T-helper 17 cell (primary cell): ENCODE results near the gene POR. TPM values are rescaled to one million over a fixed set of nuclear protein-coding genes. Genes with fewer than 3 reads are reported as not detected.

Source experiments
- ATAC-seq: fragments of 150-1000 bp; cut with Tn5 transposase; 2 replicates; pipeline ENCODE4 v1.10.0; 2021; ENCODE audit warnings: mild to moderate bottlenecking, moderate library complexity
- DNase-seq, 3 donors: peaks; one replicate each; pipeline versions ENCODE4 v3.0.0 to v3.0.0-alpha.2; 2020 to 2021
- H3K9me3 ChIP-seq: one replicate; pipeline ENCODE4 v1.7.0; 2013; ENCODE audit warnings: low read length, mild to moderate bottlenecking; ENCODE audit not compliant: control insufficient read depth, poor library complexity, severe bottlenecking
- H3K27ac Mint-ChIP-seq: one replicate; pipeline ENCODE4 v1.8.0; 2022; ENCODE audit warnings: mild to moderate bottlenecking, moderate library complexity, mixed read lengths
- H3K27me3 Mint-ChIP-seq: one replicate; pipeline ENCODE4 v1.8.0; 2022; ENCODE audit warnings: mixed read lengths
- H3K36me3 Mint-ChIP-seq: one replicate; pipeline ENCODE4 v1.8.0; 2022; ENCODE audit warnings: low read depth, mixed read lengths
- H3K4me1 Mint-ChIP-seq: one replicate; pipeline ENCODE4 v1.8.0; 2022; ENCODE audit warnings: mild to moderate bottlenecking, mixed read lengths
- H3K4me3 Mint-ChIP-seq: one replicate; pipeline ENCODE4 v1.8.0; 2022; ENCODE audit warnings: mild to moderate bottlenecking, moderate library complexity, mixed read lengths
- total RNA-seq, 4 donors: library from RNA in 2 of 4; stranded (reverse) in 2 of 4; gene quantifications; one replicate each; pipeline ENCODE4 v1.2.3 and lab custom pipeline; 2022 to 2026

The POR gene
- total RNA-seq, 2 donors from 2014 or later: 48.7 to 51.0 TPM

DNA sequence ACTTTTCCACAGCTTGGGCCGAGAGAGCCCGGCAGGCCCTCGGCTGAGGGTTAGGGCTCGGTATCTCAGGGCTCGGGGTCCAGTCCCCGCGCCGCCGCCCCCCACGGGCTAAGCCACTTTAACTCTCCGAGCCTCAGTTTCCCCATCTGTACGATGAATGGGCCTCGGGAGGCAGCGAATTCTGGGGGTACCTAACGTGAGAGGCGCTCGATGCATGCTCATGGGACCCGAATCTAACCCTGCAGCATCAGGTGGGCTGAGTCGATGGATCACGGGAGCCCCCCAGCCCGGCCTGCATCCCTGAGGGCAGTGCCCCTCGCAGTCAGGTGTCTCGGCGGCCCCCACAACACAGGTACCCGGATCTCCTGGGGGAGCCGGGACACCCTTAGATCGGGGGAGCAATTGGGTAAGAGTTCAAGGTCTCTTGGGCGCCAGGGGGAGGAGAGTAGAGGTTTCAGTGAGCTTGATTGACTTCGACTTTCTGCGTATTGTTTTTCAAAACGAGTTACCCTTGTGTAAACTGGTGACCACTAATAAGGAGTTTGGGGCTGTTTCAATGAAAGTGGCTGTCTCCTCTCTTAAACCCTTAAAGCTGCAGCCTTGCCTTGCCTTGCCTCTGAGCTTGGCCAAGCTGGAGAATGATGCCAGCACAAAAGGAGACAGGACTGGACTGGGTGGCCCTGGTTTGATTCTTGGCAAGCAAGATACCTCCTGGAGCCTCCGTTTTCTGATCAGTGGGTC, 631 bp downstream of the POR start:
- Mint-ChIP-seq H3K27me3 (no peaks in the 10 kb centered on the region), H3K4me3 (peak overlapping the region; percentile 93), H3K4me1 (peaks cover 28% of the 10 kb centered on the region), H3K27ac (peak overlapping the region; percentile 97), H3K36me3 (no peaks in the 10 kb centered on the region)
- ATAC-seq (no peak), DNase-seq (no peak)
- no peaks in the 10 kb centered on the region for H3K9me3 ChIP-seq

DNA sequence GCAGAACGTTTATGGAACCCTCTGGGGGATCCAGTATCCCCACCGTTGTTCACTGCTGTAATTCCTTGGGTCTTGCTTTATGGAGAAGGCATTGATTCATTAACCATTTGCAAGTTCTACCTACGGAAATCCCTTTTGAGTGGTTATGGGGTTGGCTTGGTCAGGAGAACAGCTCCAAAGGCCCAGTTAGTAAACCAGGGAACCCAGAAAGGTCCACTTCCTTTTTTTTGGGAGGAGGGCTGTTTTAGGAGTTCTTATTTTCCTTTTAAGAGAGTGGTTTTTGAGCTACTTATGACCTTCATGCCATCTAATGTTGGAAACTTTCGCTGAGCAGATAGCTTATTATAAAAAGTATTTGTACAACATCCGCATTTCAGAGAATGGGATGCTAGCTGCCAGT, 1.3 kb downstream of the POR start:
- no peak for DNase-seq
- Mint-ChIP-seq H3K4me3 (peak overlapping the region; percentile 93), H3K27me3 (no peaks in the 10 kb centered on the region), H3K4me1 (peaks cover 29% of the 10 kb centered on the region), H3K27ac (peak overlapping the region; percentile 97), H3K36me3 (no peaks in the 10 kb centered on the region)
- H3K9me3 ChIP-seq: no peaks in the 10 kb centered on the region
- no peak for ATAC-seq

DNA sequence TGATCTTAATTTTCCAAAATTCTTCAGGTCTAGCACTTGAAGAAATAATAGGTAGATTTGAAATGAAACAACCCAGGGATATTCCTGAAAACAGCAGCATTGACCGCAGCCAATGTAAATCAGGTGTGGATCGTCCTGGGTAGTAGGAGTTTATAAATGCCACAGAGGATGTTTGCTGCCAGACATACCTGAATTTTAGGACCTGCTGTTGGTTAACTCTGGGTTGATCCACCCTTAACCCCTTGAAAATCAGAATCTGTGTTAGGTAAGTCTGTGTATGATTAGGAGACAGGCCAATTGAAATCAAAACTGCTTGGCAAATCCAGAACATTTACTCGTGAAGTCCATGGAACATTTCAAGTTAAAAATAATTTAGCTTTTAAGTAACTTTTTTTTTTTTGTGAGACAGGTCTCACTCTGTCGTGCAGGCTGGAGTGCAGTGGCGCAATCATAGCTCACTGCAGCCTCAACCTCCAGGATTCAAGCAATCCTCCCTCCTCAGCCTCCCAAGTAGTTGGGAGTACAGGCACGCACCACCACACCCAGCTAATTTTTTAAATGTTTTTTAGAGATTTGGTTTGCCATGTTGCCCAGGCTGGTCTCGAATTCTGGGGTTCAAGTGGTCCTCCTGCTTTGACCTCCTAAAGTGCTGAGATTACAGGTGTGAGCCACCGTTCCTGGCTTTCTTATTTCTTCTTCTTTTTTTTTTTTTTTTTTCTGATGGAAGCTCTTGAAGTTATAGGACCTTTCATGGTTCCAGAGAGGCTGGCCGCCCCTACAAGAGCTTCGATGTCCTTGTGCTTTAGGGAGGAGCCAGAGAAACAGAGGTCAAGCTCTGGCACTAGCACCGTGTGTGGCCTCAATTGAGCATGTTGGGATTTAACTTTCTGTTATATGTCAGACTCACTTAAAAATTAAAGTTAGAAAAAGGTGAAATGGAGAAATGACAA, 2.0 kb downstream of the POR start:
- no peaks in the 10 kb centered on the region for H3K27me3 Mint-ChIP-seq
- ATAC-seq: no peak
- H3K36me3 Mint-ChIP-seq: peaks cover 3% of the 10 kb centered on the region
- H3K4me3 Mint-ChIP-seq: no peak overlapping the region
- H3K27ac Mint-ChIP-seq: no peak overlapping the region
- H3K9me3 ChIP-seq: no peaks in the 10 kb centered on the region
- peaks cover 35% of the 10 kb centered on the region for H3K4me1 Mint-ChIP-seq
- DNase-seq: no peak

DNA sequence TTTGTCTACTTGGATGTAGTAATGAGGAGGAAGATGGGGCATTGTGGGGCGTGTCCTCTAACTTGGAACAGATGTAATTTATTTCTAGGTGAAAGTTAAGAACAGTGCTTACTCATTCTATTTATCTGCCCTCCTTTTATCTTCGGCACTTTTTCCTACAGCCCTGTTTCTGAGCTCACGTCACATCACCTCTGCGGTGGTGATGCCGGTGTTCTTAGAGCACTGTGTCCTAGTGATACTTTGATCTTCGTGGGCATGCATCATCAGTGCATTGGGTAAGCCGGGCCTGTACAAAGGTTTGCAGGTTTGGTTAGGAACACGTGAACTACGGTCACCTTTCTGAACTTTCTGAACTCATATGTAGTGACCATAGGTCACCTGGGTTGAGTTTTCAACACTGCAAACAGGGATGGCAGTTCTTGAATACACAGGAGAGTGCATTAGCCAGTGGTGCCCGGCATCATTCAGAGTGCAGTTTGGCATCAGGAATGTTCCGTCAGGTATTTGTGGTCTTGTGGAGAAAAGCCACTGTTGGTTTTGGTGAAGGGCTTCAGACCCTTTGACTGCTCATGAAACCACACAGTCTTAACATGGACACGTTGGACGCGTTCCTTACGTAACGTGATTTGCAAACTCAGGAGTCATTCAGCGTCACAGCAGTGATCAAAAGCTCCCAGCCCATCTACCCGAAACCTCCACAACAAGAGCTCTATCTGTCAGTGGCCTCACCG, 5.6 kb downstream of the POR start:
- Mint-ChIP-seq H3K27ac (no peak overlapping the region), H3K4me3 (no peak overlapping the region), H3K27me3 (no peaks in the 10 kb centered on the region), H3K36me3 (peaks cover 3% of the 10 kb centered on the region), H3K4me1 (peaks cover 36% of the 10 kb centered on the region)
- DNase-seq (peak in 1 of 3 donors; percentile 13), ATAC-seq (peak; percentile 87)
- no peaks in the 10 kb centered on the region for H3K9me3 ChIP-seq

DNA sequence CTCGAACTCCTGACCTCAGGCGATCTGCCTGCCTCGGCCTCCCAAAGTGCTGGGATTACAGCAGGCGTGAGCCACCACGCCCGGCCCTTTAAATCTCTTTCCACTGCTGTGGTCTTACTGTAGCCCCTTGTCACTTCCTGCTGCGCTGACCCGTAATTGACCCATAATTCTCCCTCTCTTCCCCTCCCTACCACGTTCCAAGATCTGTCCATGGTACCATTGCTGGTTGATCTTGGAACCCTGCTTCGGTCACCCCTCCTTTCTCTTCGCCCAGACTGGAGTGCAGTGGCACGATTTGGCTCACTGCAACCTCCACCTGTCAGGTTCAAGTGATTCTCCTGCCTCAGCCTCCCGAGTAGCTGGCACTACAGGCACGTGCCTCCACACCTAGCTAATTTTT, 6.5 kb downstream of the POR start:
- DNase-seq (no peak), ATAC-seq (no peak)
- H3K4me3 Mint-ChIP-seq: no peak overlapping the region
- no peaks in the 10 kb centered on the region for H3K9me3 ChIP-seq
- H3K4me1 Mint-ChIP-seq: peaks cover 30% of the 10 kb centered on the region
- peaks cover 3% of the 10 kb centered on the region for H3K36me3 Mint-ChIP-seq
- H3K27ac Mint-ChIP-seq: no peak overlapping the region
- H3K27me3 Mint-ChIP-seq: no peaks in the 10 kb centered on the region

DNA sequence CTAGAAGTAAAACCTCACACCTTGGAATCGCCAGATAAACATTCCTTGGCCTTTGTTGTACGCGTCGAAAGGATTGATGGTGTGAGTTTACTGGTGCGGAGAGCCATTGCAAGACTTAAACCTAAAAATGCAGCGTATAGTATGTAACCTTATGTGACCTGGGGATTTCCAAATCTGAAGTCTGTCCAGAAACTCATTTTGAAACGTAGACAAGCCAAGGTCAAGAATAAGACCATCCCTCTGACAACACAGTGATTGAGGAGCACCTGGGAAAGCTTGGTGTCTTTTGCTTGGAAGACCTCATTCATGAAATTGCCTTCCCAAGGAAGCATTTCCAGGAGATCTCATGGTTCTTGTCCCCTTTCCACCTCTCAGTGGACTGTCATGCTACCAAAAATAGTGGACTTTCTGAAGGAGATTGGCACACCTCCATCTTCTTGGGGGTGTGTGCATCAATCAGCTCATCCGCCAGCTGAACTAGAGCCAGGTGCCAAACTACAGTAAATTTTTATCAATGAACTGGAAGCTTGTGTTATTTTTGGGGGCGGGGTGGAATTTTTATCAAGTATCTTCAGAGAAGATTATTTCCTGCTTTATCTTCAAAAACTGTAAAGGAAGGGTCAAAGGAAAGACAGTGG, 8.1 kb downstream of the POR start:
- peaks cover 27% of the 10 kb centered on the region for H3K4me1 Mint-ChIP-seq
- H3K27me3 Mint-ChIP-seq: no peaks in the 10 kb centered on the region
- DNase-seq: no peak
- ATAC-seq: no peak
- no peak overlapping the region for H3K27ac Mint-ChIP-seq
- H3K4me3 Mint-ChIP-seq: no peak overlapping the region
- no peaks in the 10 kb centered on the region for H3K9me3 ChIP-seq
- peaks cover 3% of the 10 kb centered on the region for H3K36me3 Mint-ChIP-seq

DNA sequence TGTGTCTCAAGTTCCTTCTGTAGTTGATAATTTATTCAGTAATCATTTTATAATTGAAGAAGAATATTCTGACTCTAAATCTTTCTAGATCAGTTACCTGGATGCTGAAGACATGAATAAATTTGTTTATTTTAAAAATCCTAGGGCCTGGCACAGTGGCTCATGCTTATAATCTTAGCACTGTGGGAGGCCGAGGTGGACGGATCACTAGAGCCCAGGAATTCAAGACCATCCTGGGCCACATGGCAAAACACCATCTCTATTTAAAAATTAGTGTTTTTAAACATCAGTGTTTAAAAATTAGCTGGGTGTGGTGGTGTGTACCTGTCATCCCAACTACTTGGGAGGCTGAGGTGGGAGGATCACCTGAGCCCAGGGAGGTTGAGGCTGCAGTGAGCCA, 9.3 kb downstream of the POR start:
- Mint-ChIP-seq H3K27ac (no peak overlapping the region), H3K4me1 (peaks cover 23% of the 10 kb centered on the region), H3K4me3 (no peak overlapping the region), H3K27me3 (no peaks in the 10 kb centered on the region), H3K36me3 (peaks cover 3% of the 10 kb centered on the region)
- H3K9me3 ChIP-seq: no peaks in the 10 kb centered on the region
- DNase-seq (no peak), ATAC-seq (no peak)

DNA sequence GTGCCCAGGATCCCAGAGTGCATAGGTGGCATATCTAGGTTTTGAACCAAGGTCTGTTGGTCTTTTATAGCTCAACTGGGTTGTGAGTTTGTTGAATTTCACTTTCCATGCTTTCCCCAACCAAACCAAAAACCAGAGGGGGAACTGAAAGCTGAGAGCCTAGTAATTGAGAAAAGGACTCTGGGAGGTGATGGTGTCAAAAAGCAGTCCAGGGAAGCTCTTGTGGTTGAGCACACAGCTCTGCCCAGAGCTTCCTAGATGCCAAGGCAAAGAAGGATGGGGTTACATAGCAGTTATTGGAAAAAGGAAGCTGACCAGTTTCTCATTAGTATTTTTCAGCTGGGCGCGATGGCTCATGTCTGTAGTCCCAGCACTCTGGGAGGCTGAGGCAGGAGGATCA, 9.9 kb downstream of the POR start:
- Mint-ChIP-seq H3K4me1 (peaks cover 20% of the 10 kb centered on the region), H3K27ac (no peak overlapping the region)
- ATAC-seq: no peak

DNA sequence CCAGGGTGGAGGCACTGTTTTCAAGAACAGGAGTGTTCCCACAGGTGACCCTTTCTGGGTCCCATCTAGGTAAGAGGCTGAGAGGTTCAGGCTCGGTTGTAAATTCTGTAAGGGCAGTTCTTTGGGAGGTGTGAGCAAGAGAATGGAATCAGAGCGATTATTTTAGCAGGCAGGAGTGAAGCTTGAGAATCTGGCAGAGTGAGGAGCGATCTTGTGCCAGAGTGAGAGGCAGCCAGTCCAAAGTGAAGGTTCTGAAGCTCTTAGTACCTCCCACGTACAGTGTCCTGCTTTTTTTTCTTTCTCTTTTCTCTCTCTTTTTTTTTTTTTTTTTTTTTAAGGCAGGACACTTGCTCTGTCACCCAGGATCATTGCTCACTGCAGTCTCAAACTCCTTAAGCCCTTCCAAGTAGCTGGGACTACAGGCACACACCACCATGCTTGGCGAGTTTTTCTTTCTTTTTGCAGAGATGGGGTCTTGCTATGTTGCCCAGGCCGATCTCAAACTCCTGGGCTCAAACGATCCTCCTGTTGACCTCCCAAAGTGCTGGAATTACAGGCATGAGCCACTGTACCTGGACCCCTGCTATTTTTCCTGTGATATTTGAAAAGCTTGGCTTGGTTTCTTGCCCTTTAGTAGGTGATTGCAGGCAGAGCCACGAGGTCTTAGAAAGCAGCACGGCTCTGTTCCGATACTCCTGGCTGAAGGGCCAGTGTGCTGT, 10.9 kb downstream of the POR start:
- Mint-ChIP-seq H3K4me3 (no peak overlapping the region), H3K4me1 (peaks cover 15% of the 10 kb centered on the region), H3K36me3 (peaks cover 3% of the 10 kb centered on the region), H3K27ac (no peak overlapping the region), H3K27me3 (no peaks in the 10 kb centered on the region)
- ATAC-seq (no peak), DNase-seq (no peak)
- no peaks in the 10 kb centered on the region for H3K9me3 ChIP-seq

More for the DNA sequence above, 9.9 kb downstream of the POR start:
- peaks cover 3% of the 10 kb centered on the region for H3K36me3 Mint-ChIP-seq
- DNase-seq: no peak
- no peaks in the 10 kb centered on the region for H3K27me3 Mint-ChIP-seq
- no peaks in the 10 kb centered on the region for H3K9me3 ChIP-seq
- no peak overlapping the region for H3K4me3 Mint-ChIP-seq

DNA sequence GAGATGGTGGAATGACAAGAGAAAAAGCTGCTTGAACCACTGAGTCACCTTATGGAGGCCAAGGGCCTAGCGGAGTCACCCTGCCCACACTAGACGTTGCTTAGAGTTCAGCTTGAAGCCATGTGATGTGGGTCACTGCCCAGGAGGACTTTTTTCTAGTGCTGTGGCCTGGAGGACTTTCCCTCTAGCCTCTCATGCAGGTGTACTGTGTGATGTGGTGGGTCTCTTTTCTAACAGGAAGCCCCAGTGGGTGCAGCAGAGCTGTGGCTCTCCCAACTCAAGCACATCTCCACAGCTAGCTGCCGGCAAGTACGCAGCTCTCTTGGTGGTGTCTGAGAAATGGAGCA, 13.6 kb downstream of the POR start:
- no peaks in the 10 kb centered on the region for H3K9me3 ChIP-seq
- DNase-seq (no peak), ATAC-seq (peak; percentile 92)
- Mint-ChIP-seq H3K27ac (peak overlapping the region; percentile 74), H3K4me3 (no peak overlapping the region), H3K27me3 (no peaks in the 10 kb centered on the region), H3K36me3 (peaks cover 3% of the 10 kb centered on the region), H3K4me1 (peaks cover 12% of the 10 kb centered on the region)

DNA sequence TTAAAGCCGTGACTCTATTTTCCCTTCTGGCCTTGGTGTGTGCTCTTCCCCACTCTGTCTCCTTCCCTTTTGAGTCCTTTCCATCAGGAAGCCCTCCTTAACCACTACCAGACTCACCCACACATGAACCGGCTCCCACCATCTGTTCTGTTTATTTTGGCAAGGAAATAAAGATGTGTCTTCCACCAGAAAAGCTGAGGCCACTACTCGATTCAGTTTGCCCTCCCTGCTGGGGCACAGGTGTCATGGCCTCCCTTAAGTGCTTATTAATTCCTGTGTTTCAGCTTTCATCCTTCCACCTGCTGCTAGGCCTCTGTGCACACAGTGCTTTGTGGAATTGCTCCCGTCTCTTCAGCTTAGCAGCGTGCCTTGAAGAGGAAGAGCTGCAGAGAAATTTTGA, 16.7 kb downstream of the POR start:
- H3K9me3 ChIP-seq: no peaks in the 10 kb centered on the region
- Mint-ChIP-seq H3K27me3 (no peaks in the 10 kb centered on the region), H3K4me1 (peaks cover 13% of the 10 kb centered on the region), H3K27ac (peak overlapping the region; percentile 24), H3K4me3 (peak overlapping the region; percentile 57), H3K36me3 (peaks cover 3% of the 10 kb centered on the region)
- ATAC-seq (no peak), DNase-seq (no peak)

DNA sequence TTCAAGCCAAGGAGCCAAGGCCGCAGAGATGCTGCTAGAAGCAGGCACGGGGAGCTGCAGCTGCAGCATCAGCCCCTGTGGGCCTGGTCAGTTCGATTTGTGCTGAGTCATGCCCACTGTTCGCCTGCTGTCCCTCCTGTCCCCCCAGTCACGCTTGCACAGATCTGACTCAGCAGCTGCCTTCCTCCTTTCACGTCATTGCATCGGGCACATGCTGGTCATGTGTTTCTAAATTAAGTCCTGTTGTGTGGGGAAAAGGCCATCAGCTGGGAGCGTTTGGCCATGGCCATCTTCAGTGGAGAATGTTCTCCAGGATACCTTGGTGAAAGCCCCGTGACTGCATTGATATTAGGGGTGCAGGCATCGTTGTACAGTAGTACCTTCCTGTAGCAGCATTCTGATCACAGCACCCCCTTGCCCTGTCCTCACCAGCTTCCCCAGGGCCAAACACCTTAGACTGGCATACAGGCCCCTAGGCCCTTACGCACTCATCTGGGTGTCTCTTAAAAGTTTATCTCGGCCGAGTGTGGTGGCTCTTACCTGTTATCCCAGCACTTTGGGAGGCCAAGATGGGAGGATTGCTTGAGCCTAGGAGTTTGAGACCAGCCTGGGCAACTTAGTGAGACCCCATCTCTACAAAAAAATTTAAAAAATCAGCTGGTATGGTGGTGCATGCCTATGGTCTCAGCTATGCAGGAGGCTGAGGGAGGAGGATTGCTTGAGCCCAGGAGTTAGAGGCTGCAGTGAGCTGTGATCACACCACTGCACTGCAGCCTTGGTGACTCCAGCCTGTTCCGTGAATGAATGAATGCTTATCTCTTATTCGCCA, 23.2 kb downstream of the POR start:
- H3K4me1 Mint-ChIP-seq: peaks cover 12% of the 10 kb centered on the region
- ATAC-seq: no peak
- H3K27me3 Mint-ChIP-seq: no peaks in the 10 kb centered on the region
- no peak overlapping the region for H3K27ac Mint-ChIP-seq
- H3K9me3 ChIP-seq: no peaks in the 10 kb centered on the region
- no peak overlapping the region for H3K4me3 Mint-ChIP-seq
- DNase-seq: no peak
- H3K36me3 Mint-ChIP-seq: no peaks in the 10 kb centered on the region
